ENCODE measurements around the gene MRPS27.

MRPS27 gene

DNA sequence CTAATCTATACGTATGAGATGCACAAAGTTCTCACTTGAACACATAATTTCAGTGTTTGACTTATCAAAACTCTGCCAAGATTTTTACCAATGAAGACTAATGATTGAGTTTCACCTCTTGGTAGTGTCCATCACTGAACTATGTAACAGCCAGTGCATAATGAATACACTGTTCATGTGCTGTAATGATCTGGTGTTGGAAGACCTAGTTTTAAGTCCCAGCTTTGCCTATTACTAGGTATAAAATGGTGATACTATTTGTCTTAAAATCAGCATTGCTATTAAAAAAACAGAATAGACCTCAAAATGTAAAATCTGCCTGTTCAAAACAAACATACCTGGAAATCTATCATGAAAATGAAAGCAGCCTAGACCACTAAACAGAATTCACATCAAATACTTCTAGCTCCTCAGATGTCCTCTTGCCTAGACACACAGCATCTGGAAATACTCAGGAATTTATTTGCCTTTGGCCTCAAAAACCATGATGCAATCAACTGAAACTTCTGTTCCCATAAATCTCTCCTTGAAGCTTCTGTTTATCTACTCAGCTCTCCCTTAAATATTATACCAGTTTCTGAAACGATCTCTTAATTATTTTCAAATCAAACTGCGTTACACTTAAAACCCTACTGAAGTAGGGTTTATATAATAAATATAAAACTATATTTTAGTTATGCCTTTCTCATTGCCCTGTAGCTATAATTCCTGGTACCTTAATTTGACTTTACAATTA is 38.1 kb downstream of the MRPS27 start:
- peak overlapping the region; percentile 86 for H3K9ac ChIP-seq (ENCODE audit: insufficient read length)
- H3K36me3 ChIP-seq (ENCODE audit: insufficient read depth, low read length) = peaks cover 30% of the 10 kb centered on the region
- H3K4me3 ChIP-seq = peak overlapping the region; percentile 68
- DNase-seq (ENCODE audit: low read depth, low spot score) = peak; percentile 96
- H3K27ac ChIP-seq = peak overlapping the region; percentile 100
- H3K9me3 ChIP-seq (ENCODE audit: low read depth, low read length) = no peaks in the 10 kb centered on the region
- TF ChIP-seq POLR2AphosphoS5 (IDR thresholded peaks at IDR 0.05; ENCODE audit: borderline replicate concordance, low read depth, low read length) (peak; percentile 60; the same call in 1 of the 2 replicates), EZH2 (IDR thresholded peaks at IDR 0.05) (no peak), FOXP2 (optimal IDR thresholded peaks at IDR 0.05; ENCODE audit: control extremely low read depth, extremely low read length, insufficient read depth) (no peak)

DNA sequence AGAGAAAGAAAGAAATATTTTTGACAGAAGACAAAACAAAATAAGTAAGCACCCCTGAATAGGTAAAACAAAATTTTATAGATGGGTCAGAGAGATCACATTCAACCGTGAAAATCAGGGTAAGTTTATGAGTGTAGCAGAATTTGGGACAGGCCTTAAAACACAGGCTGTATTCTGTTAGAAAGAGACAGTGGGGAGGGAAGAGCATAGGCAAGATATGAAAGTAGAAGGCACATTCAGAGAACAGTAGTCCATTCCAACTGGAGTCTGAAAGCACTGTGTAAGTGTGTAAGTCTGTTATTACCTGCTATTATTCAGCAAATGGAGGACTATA is 38.6 kb downstream of the MRPS27 start:
- DNase-seq (ENCODE audit: low read depth, low spot score) = peak; percentile 18
- Histone ChIP-seq H3K27ac (peak overlapping the region; percentile 100), H3K4me3 (peak overlapping the region; percentile 68), H3K9me3 (ENCODE audit: low read depth, low read length) (0 out of 2 replicates have a peak, but pooled peaks cover 1% of the 10 kb centered on the region), H3K36me3 (ENCODE audit: insufficient read depth, low read length) (peaks cover 30% of the 10 kb centered on the region), H3K9ac (ENCODE audit: insufficient read length) (peak overlapping the region; percentile 71)
- TF ChIP-seq FOXP2 (optimal IDR thresholded peaks at IDR 0.05; ENCODE audit: control extremely low read depth, extremely low read length, insufficient read depth) (no peak), EZH2 (IDR thresholded peaks at IDR 0.05) (no peak), POLR2AphosphoS5 (IDR thresholded peaks at IDR 0.05; ENCODE audit: borderline replicate concordance, low read depth, low read length) (no peak)

DNA sequence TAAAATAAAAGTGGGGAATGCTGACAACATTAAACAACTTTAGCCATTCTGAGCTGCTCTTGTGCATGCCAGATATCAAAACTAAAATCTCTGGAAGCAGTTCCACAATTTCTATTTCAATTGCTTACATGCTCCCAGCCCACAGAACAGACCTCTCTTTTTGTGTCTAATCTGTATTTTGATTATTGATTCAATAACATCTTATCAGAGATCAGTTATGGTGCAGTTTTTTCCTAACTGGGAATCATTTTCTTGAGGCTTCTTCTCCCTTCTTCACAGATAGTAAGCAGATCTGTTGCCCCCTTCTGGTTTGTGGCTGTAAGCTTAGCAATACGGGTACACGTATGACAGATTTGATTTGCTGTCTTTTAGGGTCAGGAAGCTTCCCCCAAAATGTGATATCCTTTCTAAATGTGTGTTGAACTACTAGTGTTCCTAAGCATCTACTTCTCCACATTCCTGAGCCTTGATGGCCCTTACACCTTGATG is 39.4 kb downstream of the MRPS27 start:
- Histone ChIP-seq H3K4me3 (peak overlapping the region; percentile 68), H3K9me3 (ENCODE audit: low read depth, low read length) (0 out of 2 replicates have a peak, but pooled peaks cover 3% of the 10 kb centered on the region), H3K9ac (ENCODE audit: insufficient read length) (peak overlapping the region; percentile 71), H3K27ac (peak overlapping the region; percentile 100), H3K36me3 (ENCODE audit: insufficient read depth, low read length) (peaks cover 37% of the 10 kb centered on the region)
- DNase-seq (ENCODE audit: low read depth, low spot score) = peak; percentile 52
- TF ChIP-seq POLR2AphosphoS5 (IDR thresholded peaks at IDR 0.05; ENCODE audit: borderline replicate concordance, low read depth, low read length) (no peak), FOXP2 (optimal IDR thresholded peaks at IDR 0.05; ENCODE audit: control extremely low read depth, extremely low read length, insufficient read depth) (no peak), EZH2 (IDR thresholded peaks at IDR 0.05) (no peak)

DNA sequence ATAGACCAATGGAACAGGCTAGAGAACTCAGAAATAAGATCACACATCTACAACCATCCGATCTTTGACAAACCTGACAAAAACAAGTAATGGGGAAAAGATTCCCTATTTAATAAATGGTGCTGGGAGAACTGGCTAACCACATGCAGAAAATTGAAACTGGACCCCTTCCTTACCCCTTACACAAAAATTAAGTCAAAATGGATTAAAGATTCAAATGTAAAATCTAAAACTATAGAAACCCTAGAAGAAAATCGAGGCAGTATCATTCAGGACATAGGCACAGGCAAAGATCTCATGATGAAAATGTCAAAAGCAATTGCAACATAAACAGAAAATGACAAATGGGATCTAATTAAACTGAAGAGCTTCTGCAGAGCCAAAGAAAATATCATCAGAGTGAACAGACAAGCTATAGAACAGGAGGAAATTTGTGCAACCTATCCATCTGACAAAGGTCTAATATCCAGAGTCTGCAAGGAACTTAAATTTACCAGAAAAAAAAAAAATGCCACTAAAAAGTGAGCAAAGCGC is 43.8 kb downstream of the MRPS27 start:
- Histone ChIP-seq H3K9me3 (ENCODE audit: low read depth, low read length) (0 out of 2 replicates have a peak, but pooled peaks cover 3% of the 10 kb centered on the region), H3K9ac (ENCODE audit: insufficient read length) (no peak overlapping the region), H3K27ac (no peak overlapping the region), H3K36me3 (ENCODE audit: insufficient read depth, low read length) (peaks cover 59% of the 10 kb centered on the region), H3K4me3 (no peak overlapping the region)
- TF ChIP-seq EZH2 (IDR thresholded peaks at IDR 0.05) (no peak), FOXP2 (optimal IDR thresholded peaks at IDR 0.05; ENCODE audit: control extremely low read depth, extremely low read length, insufficient read depth) (no peak), POLR2AphosphoS5 (IDR thresholded peaks at IDR 0.05; ENCODE audit: borderline replicate concordance, low read depth, low read length) (no peak)
- no peak for DNase-seq (ENCODE audit: low read depth, low spot score)

DNA sequence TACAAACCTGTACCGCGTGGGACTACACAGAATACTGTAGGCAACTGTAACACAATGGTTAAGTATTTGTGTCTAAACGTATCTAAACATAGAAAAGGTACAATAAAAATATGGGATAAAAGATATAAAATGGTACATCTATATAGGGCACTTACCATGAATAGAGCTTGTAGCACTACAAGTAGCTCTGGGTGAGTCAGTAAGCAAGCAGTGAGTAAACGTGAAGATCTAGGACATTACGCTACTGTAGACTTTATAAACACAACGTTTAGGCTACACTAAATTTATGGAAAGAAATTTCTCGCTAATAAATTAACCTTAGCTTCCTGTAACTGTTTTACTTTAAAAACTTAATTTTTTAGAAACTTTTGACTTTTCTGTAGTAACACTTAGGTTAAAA is 46.5 kb downstream of the MRPS27 start:
- H3K36me3 ChIP-seq (ENCODE audit: insufficient read depth, low read length) = peaks cover 56% of the 10 kb centered on the region
- no peak overlapping the region for H3K9ac ChIP-seq (ENCODE audit: insufficient read length)
- TF ChIP-seq EZH2 (IDR thresholded peaks at IDR 0.05) = no peak
- no peak for TF ChIP-seq POLR2AphosphoS5 (IDR thresholded peaks at IDR 0.05; ENCODE audit: borderline replicate concordance, low read depth, low read length)
- no peak for TF ChIP-seq FOXP2 (optimal IDR thresholded peaks at IDR 0.05; ENCODE audit: control extremely low read depth, extremely low read length, insufficient read depth)
- H3K4me3 ChIP-seq = no peak overlapping the region
- no peak overlapping the region for H3K27ac ChIP-seq
- H3K9me3 ChIP-seq (ENCODE audit: low read depth, low read length) = 0 out of 2 replicates have a peak, but pooled peaks cover 3% of the 10 kb centered on the region
- no peak for DNase-seq (ENCODE audit: low read depth, low spot score)

DNA sequence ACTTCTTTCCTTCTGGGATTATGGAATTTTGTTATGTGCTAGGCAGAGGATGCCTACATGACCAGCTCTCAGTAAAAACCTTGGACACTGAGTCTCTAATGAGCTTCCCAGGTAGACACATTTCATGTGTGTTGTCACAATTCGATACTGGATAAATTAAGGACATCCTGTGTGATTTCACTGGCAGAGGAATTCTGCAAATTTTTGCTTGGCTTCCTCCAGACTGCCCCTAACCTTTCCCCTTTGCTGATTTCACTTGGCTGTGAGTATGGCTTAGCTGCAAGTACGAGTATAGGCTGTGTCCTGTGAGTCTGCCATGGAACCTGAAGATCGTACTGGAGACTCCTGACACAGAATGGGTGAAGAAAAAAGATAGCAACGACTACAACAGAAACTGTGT is 47.6 kb downstream of the MRPS27 start:
- TF ChIP-seq POLR2AphosphoS5 (IDR thresholded peaks at IDR 0.05; ENCODE audit: borderline replicate concordance, low read depth, low read length) = no peak
- no peak for TF ChIP-seq EZH2 (IDR thresholded peaks at IDR 0.05)
- TF ChIP-seq FOXP2 (optimal IDR thresholded peaks at IDR 0.05; ENCODE audit: control extremely low read depth, extremely low read length, insufficient read depth) = no peak
- Histone ChIP-seq H3K4me3 (no peak overlapping the region), H3K9ac (ENCODE audit: insufficient read length) (no peak overlapping the region), H3K9me3 (ENCODE audit: low read depth, low read length) (0 out of 2 replicates have a peak, but pooled peaks cover 3% of the 10 kb centered on the region), H3K27ac (no peak overlapping the region), H3K36me3 (ENCODE audit: insufficient read depth, low read length) (peaks cover 50% of the 10 kb centered on the region)
- DNase-seq (ENCODE audit: low read depth, low spot score) = no peak

DNA sequence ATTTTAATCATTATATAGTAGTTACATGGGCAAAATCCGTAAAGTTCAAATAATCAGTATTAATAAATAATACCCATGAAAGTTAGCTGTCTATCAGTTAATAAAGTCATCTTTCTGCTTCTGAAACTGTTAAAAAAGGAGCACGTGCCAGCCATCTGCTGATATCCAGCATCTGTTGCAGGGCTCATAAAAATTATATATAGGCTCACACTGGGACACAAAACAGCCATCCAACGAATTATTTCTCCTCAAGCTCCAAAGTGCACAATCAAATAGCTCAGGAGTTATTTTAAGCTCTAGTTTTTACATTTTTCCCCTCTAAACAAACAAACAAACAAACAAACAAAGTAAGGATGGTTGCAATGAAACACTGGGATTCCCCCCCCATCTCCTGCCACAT is 48.3 kb downstream of the MRPS27 start:
- Histone ChIP-seq H3K9ac (ENCODE audit: insufficient read length) (no peak overlapping the region), H3K9me3 (ENCODE audit: low read depth, low read length) (0 out of 2 replicates have a peak, but pooled peaks cover 3% of the 10 kb centered on the region), H3K36me3 (ENCODE audit: insufficient read depth, low read length) (peaks cover 53% of the 10 kb centered on the region), H3K4me3 (no peak overlapping the region), H3K27ac (peak overlapping the region; percentile 40; the same call in 1 of the 2 replicates)
- DNase-seq (ENCODE audit: low read depth, low spot score) = no peak
- TF ChIP-seq FOXP2 (optimal IDR thresholded peaks at IDR 0.05; ENCODE audit: control extremely low read depth, extremely low read length, insufficient read depth) = no peak
- no peak for TF ChIP-seq POLR2AphosphoS5 (IDR thresholded peaks at IDR 0.05; ENCODE audit: borderline replicate concordance, low read depth, low read length)
- TF ChIP-seq EZH2 (IDR thresholded peaks at IDR 0.05) = no peak

DNA sequence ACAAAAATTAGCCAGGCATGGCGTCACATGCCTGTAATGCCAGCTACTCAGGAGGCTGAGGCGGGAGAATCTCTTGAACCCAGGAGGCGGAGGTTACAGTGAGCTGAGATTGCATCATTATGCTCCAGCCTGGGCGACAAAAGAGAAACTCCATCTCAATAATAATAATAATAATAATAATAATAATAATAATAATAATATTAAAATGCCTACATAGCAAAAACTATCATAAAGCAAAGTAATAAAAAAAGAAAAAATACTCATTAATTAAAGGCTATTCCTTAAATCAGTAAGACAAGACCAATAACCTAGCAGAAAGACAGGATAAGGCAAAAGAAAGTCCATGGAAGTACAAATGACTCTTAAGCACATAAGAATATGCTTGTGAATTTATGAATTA is 50.0 kb downstream of the MRPS27 start:
- H3K36me3 ChIP-seq (ENCODE audit: insufficient read depth, low read length) = peaks cover 41% of the 10 kb centered on the region
- no peak overlapping the region for H3K27ac ChIP-seq

More for the DNA sequence above, 50.0 kb downstream of the MRPS27 start:
- Histone ChIP-seq H3K9me3 (ENCODE audit: low read depth, low read length) (no peaks in the 10 kb centered on the region), H3K9ac (ENCODE audit: insufficient read length) (no peak overlapping the region), H3K4me3 (no peak overlapping the region)
- no peak for DNase-seq (ENCODE audit: low read depth, low spot score)
- no peak for TF ChIP-seq FOXP2 (optimal IDR thresholded peaks at IDR 0.05; ENCODE audit: control extremely low read depth, extremely low read length, insufficient read depth)
